ENCODE measurements around the gene EEPD1.

EEPD1 gene

DNA sequence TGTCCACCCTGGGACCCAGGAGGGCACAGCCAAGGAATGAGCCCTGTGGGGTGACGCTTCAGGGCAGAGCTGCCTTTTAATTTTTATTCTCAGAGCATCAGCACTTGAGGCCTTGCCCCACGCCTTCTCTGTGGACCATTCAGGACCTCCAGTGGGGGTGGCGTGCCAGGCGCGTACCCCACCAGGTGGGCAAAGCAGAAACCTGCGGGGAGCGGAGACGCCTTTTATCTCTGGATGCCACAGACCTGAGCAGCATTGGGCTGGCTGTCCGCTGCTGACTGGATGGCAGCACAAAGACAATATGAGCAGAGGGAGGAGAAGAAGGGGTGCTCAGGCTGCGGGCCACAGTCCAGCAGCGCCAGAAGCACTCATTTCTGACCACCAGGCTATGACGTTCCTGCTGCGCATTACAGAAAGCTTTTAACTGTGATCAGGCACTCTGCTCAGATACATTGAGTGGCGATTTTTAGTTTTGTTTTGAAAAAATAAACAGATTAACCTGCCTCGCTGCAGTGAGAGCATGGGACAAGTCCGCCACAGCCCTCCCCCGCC lies 146.2 kb downstream of the EEPD1 start:
- DNase-seq (ENCODE audit: low read depth in 1 of 2, low spot score in 1 of 2): no peak

DNA sequence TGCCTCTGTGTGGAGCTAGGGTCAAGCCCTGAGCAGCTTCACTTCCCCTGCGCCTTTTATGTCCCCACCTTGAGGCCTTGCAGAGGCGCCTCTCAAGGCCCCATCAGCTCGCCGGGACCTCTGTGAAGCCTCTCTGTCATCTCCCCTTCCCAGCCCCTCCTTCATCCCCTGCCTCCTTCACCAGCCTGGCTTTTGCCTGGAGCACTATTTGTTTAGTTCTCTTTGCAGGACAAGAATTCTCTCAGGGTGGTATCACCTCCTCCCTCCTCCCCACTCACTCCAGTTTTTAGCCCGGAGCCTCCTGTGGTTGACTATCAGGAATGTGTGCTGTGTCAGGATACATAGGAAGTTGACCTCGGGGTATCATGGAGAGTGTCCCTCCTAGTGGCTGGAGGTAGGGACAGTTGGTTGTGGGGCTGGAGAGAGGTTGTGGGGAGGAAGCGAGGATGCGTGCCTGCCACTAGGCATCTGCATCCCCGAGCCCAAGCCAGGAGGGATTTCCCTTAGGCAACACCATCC lies 146.8 kb downstream of the EEPD1 start:
- no peak for DNase-seq (ENCODE audit: low read depth in 1 of 2, low spot score in 1 of 2)

DNA sequence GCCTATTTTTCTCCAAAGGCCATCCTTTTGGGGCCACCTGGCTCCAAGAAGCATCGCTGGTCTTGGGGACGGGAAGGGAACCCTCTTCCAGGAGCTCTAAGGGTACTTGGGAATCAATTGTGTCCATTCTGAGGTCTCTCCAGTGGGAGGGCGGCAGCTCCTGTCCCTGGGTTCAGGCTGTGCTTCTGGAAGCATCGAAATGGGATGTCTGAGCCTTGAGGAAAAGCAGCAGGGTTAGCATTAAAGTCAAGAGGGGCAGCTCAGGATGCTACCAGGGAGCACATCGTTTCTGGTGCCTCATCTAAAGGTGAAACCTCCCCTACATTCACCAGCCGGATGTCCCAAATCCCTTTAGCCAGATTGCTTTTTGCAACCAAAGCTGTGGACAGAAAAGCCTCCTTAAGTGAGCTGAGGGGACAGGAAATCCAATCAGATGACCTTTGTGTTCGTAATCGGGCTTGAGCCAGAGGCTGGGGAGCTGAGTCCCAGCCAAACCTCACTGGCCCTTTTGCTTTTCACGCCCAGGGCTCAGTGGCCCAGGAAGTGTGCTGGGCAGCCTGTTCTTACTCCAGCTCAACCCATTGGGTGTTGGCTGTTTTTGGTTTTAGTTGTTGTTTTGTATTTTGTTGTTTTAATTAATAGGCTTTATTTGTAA lies 147.8 kb downstream of the EEPD1 start:
- DNase-seq (ENCODE audit: low read depth in 1 of 2, low spot score in 1 of 2): no peak

DNA sequence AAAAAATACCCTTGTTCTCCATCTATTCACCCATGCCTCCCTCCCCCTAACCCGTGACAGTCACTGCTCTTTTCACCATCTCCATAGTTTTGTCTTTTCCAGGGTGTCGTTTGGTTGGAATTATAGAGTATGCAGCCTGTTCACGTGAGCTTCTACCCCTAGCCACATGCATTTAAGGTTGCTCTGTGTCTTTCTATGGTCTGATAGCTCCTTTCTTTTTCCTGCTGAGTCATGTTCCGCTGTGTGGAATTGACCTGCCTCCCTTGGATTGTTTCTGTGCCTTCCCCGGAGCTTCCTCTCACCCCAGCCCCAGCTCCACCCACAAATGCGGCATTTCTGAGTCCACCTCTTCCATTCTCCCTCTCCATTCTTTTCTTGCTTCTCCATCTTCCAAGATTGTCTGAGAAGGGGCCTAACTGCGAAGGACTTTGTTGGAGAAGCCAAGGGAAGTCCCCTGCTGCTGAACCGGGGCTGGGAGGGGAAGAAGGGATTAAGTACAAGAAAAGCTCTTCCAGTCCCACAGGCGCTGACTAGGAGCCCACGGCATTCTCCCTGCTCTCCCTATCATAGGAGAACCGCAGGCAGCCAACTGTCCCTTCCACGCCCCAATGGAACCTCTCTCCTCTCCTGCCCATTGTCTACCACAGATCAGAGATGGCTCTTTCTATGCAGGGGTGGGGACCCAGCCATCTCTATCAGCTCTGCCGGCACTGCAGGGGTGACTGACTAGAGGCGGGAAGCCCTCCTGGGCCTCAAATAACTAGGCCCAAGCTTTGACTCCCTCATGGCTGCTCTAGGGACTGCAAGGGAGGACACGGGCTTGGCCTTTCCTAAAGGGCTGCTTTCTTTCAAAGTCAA lies 149.1 kb downstream of the EEPD1 start:
- no peak for DNase-seq (ENCODE audit: low read depth in 1 of 2, low spot score in 1 of 2)

DNA sequence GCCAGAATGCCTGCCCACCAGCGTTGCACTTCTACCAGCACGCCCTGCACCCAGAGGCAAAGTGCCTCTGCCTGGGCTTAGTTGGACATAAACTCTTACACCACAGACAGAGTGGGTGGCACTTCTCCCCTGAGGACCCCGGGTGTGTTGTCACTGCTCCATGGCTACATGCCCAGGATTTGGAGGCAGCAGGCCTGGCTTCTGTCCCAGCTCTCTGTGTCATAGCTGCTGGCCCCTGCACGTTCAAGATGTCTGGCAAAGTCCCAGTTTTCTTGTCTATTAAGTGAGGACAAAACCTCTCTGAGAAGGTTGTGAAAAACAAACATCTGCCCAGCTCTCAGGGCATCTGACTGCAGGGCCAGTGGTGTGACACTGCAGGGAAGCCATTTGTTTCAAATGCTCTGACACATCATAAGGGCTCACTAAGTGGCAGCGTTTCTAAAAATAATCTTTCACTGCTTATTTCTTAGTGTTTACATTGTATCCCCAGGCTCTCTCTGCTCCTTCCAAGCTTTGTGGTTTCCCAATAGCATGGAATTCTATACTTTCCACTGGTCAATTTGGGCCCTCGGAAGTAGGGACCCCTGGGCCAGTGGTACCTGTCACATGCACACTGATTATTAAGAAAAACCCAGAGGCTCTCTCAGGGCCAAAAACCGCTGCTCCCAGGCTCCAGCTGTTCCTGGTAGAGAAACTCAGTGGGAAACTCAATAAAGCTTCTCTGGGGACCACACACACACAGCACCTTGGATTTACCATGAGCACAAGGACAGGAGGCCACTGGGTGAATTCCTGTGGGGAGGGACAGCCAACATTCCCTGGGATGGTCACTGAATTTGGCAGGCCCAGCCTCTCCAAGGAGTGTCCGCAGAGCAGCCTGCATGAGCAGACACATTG lies 150.4 kb downstream of the EEPD1 start:
- DNase-seq (ENCODE audit: low read depth in 1 of 2, low spot score in 1 of 2): no peak

DNA sequence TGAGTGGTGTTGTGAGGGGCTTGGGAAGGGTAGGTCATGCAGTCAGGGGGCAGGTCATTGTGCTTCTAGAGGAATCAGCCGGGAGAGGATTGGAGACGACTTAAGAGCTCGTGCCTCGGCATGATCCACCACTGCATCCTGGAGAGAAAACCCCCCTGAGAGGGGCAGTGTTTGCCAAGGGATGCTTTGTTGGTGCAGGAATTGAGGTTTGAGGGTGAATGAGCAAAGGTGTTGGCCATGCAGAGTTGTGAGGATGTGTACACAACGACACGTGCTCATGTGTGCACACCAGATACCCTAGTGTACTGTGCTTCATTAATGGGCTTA lies 151.0 kb downstream of the EEPD1 start:
- no peak for DNase-seq (ENCODE audit: low read depth in 1 of 2, low spot score in 1 of 2)

DNA sequence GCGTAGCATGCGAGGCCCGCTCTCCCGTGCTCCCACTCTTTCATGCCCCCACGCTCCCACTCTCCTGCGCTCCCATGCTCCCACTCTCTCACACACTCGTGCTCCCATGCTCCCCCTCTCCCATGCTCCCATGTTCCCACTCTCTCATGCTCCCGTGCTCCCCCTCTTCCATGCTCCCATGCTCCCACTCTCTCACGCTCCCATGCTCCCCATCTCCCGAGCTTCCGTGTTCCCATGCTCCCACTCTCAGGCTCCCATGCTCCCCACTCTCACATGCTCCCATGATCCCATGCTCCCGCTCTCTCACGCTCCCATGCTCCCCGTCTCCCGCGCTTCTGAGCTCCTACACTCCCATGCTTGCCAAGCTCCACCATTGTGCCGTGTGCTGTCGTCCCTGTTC lies 152.2 kb downstream of the EEPD1 start:
- DNase-seq (ENCODE audit: low read depth in 1 of 2, low spot score in 1 of 2): no peak

DNA sequence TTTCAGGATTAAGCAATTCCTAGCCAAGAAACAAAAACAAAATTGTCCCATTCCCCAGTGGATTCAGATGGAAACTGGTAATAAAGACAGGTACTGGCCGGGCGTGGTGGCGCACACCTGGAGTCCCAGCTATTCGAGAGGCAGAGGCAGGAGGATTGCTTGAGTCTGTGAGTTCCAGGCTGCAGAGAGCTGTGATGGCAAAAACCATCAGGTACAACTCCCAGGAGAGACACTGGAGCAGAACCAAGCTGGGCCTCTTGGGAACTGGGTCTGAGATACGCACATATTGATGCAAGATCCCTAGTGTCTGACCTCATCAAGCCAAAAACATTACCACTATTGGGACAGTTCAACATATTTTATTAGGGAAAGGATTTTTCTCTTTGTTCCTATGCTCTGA lies 152.6 kb downstream of the EEPD1 start:
- DNase-seq (ENCODE audit: low read depth in 1 of 2, low spot score in 1 of 2): no peak

DNA sequence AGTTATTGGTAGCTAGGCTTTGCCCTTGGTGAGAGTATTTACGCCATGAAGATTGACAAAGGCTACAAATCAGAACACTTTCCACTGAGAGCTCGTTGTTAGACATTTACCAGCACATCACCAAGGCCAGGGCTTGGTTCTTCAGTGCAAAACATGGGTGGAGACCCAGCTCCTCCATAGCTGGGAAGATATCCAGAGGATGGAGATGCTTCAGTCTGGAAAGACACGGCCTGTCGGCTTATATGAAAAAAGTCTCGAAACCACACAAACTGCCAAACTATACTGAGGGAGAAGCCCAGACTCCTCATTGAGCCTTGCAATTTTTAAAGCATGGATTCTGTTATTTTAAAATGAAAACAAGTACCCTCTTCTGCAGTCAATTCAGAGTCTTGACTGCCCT lies 153.2 kb downstream of the EEPD1 start:
- no peak for DNase-seq (ENCODE audit: low read depth in 1 of 2, low spot score in 1 of 2)

DNA sequence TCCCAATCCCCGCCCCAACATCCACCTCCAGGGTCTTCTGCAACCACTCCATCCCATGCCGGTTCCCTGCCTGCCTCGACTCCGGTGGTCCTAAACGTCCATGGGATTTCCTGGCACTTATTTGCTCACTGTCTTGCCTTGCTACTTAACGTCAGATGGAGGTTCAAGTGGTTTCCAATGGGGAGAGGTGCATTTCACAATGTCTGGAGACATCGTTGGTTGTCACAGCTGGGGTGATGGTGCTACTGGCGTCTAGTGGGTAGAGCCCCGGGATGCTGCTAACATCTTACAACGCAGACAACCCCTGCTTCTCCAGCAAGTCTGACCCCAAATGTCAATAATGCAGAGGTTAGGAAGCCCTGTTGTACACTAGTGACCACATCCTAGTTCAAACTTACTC lies 153.7 kb downstream of the EEPD1 start:
- DNase-seq (ENCODE audit: low read depth in 1 of 2, low spot score in 1 of 2): no peak

DNA sequence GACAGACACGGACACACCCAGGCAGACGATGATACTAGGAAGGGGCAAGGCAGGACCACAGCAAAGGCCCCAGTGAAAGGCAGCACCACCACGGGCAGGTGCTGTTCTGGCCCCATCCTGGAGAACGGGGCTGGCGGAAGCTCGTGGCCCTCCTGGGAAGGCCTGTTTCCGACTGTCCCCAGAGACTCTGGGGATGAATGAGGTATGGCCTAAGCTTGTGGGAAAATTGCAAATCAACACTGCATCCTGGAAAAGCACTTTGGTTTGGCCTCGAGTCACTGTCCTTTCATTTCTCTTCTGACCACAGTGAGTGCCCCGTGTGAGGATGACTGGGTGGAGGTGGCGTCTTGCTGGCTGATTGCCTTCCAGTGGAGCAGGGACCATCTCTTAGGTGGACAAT lies 155.0 kb downstream of the EEPD1 start:
- no peak for DNase-seq (ENCODE audit: low read depth in 1 of 2, low spot score in 1 of 2)

DNA sequence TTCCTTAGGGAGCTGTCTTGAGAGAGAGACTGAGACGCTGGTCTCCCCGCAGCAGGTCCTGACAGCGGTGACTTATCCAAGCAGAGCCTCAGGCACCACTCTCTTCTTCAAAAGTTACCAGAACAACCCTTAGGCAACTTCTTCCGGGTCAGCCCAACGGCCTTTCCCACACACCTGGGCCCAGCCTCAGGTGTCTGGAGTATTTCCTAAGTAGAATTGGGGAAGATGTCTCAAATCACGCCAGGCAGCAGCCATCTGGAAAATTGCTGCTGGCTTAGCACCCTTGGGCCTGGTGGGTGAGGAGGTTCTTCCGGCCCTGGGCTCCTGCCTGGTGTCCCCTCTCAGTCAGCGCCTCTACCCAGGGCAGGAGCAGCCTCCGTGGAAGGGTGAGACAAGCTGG lies 156.2 kb downstream of the EEPD1 start:
- no peak for DNase-seq (ENCODE audit: low read depth in 1 of 2, low spot score in 1 of 2)

DNA sequence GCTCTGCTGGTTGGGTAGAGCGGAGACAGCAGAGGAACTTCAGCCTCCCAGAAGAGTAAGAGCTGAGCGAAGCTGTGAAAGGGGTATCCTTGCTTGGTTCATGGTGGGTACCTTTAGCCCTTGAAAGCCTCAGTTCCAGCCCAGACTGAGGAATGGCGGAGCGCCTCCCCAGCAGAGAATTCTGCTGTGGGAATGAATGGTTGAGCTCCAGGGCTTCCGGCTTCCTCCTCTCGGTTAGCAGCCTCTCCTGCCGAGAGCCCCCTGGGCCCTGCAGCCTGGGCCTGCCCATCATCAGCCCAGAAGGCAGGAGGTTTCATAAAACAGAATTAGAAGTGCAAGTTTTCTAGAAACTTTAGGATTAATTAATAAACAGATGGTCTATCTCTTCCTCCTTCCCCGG lies 156.7 kb downstream of the EEPD1 start:
- no peak for DNase-seq (ENCODE audit: low read depth in 1 of 2, low spot score in 1 of 2)

DNA sequence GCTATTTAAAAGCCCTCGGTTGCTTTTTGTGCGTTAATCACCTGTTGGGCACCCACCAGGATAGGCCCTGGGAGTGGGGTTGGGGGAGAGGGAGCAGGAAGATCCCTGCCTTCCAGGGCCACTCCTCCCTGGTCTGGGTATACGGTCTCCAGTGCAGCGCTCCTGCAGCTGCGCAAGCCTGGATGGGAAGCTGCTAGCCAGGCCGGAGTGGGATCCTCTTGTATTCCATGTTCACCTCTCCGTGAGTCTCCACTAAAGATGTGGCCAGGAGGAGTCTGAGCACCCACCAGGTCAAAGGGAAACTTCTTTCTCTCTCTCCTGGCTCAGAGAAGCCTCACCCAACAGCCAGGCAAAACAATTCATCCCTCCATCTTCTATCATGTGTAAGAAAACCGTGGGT lies 157.8 kb downstream of the EEPD1 start:
- no peak for DNase-seq (ENCODE audit: low read depth in 1 of 2, low spot score in 1 of 2)

DNA sequence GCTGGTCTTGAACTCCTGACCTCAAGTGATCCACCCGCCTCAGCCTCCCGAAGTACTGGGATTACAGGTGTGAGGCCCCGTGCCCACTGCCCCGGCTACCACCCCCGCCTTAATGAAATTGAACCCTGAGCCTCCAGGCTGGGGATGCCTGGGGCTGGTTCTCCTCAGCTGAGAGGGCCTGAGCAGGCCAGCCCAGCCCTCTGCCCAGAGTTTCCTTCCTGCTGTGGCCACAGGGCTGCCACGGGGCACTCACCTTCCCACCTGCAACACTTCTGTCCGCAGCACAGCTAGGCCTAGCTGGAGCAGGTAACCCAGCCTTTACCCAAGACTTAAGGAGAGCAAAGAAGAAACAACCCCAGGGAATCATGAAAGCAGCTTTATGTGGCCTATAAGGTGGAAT lies 158.5 kb downstream of the EEPD1 start:
- DNase-seq (ENCODE audit: low read depth in 1 of 2, low spot score in 1 of 2): no peak

DNA sequence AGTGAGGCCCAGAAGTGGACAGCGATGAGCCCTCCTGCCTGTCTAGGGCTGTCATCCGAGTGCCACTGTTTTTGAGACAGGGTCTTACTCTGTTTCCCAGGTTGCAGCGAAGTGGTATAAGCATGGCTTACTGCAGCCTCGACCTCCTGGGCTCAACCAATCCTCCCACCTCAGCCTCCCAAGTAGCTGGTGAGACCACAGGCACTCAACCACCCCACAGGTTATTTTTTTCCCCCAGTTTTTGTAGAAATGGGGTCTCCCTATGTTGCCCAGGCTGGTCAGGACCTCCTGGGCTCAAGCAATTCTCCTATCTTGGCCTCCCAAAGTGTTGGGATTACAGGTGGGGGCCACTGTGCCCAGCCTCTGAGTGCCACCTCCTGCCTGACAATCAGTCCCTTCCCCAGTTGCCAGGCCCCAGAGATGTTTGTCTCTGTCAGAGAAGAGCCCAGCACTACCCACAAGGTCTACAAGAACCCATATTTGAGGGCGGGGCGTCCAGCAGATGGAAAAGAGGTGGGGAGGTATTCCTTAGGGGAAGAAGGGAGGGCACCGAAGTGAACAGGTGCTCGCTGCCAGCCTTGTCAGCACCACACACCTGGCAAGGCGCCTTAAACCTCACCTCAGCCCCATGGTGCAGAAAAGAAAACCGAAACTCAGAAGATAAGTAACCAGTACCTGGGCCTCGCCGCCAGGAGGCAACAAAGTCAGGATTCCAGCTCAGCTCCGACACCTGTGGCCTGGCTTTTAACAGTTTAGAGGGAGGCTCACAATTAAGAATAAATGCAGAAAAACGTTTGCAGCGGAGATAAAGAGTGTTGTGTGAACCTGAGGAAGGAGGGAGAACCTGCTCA lies 159.2 kb downstream of the EEPD1 start:
- no peak for DNase-seq (ENCODE audit: low read depth in 1 of 2, low spot score in 1 of 2)

DNA sequence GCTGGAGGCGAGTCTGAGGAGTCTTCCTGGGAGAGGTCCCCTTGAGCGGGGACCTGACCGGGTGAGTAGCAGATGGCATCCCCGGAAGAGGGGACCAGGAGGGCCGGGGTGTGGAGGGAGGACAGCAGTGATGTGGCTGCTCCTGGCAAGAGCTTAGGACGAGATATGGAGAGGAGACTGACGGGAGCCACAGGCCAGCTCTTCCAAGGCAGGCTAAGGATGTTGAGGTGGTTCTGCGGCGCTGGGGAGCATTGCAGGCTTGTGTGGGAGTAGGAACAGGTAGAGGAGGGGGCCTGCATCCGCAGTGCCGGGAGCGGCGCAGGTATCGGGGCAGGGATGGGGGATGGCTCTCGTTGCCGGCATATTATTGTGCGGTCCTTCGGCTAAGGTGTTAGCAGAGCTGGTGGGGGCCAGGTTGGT lies 159.9 kb downstream of the EEPD1 start:
- DNase-seq (ENCODE audit: low read depth in 1 of 2, low spot score in 1 of 2): no peak

DNA sequence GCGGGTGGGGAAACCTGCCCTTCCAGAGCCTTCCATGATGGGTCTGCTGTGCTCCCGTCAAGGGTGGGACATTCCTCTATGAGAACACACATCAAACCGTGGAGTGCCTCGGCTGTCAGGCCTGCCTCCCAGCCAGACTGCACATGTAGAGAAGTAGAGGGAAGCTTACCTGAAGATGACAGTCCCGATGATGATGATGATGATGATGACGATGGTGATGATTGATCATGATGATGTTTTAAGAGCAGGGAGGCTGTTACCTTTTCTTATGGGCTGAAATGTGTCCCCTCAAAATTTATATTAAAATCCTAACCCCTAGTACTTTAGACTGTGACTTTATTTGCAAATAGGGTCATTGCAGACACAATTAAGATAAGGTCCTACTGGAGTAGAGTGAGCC lies 160.6 kb downstream of the EEPD1 start:
- DNase-seq (ENCODE audit: low read depth in 1 of 2, low spot score in 1 of 2): no peak

DNA sequence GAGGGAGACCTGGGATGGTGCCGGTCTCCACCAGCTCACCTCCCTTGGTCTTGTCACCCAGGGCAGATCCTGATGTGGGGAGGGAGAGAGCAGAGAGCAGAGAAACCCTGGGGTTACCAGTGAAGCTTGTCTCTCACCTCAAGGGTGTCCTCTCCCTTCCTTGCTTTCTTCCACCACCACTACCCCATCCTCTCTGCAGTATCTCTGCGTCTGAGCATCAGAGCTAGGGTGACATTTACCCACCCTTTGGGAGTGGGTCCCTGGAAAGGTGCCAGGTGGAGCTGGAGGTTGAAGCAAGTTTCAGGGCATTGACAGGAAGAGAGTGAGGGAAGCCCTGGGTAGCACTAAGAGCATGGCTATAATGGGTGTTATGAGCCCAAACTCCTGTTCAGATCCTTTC lies 161.4 kb downstream of the EEPD1 start:
- DNase-seq (ENCODE audit: low read depth in 1 of 2, low spot score in 1 of 2): no peak

DNA sequence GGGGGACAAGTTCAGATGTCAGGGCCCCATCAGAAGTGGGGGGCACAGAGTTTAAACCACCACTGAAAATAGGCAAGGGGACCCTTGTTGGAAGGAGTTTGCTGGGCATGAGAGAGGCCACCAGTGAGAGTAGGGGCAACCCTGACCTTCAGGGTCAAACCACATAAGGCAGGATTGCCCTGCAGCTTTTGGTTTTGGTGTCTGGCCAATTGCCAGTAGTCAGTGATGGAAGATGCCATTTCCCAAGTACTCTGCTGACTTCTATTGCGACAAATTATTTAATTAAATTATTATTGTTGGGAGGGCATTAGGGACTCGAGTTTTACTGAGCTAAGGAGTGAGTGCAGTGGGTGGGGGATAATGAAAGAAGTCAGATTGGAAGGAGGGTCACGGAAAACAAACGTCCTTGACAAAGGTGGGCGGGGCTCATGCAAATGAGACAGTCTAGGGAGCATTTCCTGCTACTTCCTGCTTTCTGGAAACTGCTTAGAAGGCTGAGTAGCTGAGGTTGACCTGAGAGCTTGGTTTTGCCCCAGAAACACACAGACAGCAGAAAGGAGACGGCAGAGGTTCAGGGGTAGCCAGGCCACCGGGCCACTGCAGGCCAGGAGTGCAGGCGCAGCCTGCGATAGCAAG lies 162.4 kb downstream of the EEPD1 start:
- no peak for DNase-seq (ENCODE audit: low read depth in 1 of 2, low spot score in 1 of 2)

All from activated CD4-positive, alpha-beta T cell treated with anti-CD3 and anti-CD28 coated beads, Interleukin-2, amount 50 U/mL, for 24 hours (primary cell).